ENCODE measurements around the gene GGA3. TPM values are rescaled to one million over a fixed set of nuclear protein-coding genes. Genes with fewer than 3 reads are reported as not detected.
A peak's percentile ranks its signal among the peaks of the same experiment; 100 is the strongest.

GGA3 gene
- total RNA-seq, 1 donor from 2014 or later, result 116 TPM

DNA sequence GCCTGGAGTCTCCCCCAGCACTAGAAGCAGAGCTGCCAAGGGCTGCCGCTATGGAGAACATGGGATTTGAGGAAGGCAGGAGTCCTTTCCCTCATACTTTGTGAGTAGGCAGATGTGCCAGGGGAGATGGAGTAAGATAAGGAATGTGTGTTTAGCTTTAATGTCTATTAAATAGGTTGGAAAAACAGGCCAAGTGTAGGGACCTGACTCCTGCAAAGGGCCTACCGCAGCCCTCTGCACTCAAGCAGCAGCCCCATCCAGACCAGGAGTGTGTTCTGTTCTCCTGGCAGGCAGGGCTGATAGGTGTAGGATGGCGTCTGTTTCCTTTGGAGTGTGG is 11.4 kb upstream of the GGA3 start:
- peak overlapping the region; percentile 82 for H3K4me3 Mint-ChIP-seq
- intact Hi-C loops (cut with micrococcal nuclease), result loop anchor here (5.0 kb wide), 2 partner anchors 36 to 244 kb away; partner anchors contain the start of genes CASKIN2 and TSEN54
- CTCF ChIA-PET, result no interaction called here

DNA sequence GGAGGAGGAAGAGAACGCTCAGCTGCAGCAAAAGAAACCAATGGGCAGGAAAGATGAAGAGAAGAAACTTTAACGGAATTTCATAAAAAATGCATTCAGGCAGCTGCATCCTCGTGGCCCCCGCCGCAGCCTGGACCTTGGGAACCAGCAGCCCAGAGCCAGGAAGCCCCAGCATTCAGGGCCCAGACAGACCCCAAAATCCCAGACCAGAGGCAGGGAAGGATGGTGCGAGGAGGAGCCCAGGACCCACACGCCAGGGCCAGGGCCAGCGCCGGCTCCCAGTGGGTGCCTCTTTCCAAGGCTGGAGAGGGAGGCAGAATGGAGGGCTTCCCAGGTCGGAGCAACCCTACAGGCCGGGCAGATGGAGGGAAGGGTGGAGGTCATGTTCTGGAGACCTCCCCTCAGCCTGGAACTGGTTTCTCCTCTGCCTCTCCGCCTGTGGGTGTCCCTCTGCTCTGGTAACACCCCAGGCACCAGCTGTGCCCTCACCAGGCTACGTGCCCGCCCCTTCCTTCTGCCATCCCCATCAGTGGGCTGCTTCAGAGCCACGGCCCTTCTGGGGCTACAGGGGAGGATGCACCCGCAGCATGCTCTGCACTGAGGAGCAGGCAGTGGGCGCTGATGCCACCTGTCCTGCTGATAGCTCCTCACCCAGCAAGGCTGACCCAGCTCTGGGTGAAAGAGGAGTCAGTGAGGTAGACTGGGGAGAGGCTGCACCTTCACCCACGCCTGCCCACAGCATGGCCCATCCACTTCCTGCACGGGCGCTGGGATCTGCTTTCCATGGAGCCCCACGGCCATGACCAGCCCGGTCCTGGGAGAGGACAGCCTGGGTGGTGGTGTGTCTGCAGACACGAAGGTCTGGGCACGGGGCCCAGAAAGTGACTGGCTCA is 10.8 kb upstream of the GGA3 start:
- intact Hi-C loops (cut with micrococcal nuclease), result loop anchor here (1.0 to 5.0 kb wide), 5 partner anchors 17 to 317 kb away; partner anchors contain the start of genes CASKIN2, SLC25A19 and TSEN54
- TF ChIP-seq, protein P1, sequence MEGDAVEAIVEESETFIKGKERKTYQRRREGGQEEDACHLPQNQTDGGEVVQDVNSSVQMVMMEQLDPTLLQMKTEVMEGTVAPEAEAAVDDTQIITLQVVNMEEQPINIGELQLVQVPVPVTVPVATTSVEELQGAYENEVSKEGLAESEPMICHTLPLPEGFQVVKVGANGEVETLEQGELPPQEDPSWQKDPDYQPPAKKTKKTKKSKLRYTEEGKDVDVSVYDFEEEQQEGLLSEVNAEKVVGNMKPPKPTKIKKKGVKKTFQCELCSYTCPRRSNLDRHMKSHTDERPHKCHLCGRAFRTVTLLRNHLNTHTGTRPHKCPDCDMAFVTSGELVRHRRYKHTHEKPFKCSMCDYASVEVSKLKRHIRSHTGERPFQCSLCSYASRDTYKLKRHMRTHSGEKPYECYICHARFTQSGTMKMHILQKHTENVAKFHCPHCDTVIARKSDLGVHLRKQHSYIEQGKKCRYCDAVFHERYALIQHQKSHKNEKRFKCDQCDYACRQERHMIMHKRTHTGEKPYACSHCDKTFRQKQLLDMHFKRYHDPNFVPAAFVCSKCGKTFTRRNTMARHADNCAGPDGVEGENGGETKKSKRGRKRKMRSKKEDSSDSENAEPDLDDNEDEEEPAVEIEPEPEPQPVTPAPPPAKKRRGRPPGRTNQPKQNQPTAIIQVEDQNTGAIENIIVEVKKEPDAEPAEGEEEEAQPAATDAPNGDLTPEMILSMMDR (IDR thresholded peaks at IDR 0.05), result no peak
- H3K36me3 Mint-ChIP-seq (ENCODE audit: low read depth), result peaks cover 38% of the 10 kb centered on the region
- H3K4me3 Mint-ChIP-seq, result peak overlapping the region; percentile 82
- DNase-seq, result no peak
- H3K27me3 Mint-ChIP-seq, result no peaks in the 10 kb centered on the region
- peaks cover 20% of the 10 kb centered on the region for H3K4me1 Mint-ChIP-seq
- ATAC-seq (ENCODE audit: low read depth), result no peak
- no peaks in the 10 kb centered on the region for H3K9me3 Mint-ChIP-seq
- CTCF ChIA-PET, result interaction anchor here (1.2 to 3.3 kb wide), 5 partner anchors 9 to 140 kb away, joined by 5 to 38 read pairs (median 18); partner anchors contain the start of gene SLC25A19
- H3K27ac Mint-ChIP-seq, result peak overlapping the region; percentile 76
- POLR2A ChIA-PET, result interaction anchor here (0.6 to 7.4 kb wide), 14 partner anchors 11 to 222 kb away, joined by 3 to 110 read pairs (median 15); partner anchors contain the start of genes GGA3, GRB2, JPT1 and MRPS7

More for the DNA sequence above, 11.4 kb upstream of the GGA3 start:
- DNase-seq (no peak), ATAC-seq (ENCODE audit: low read depth) (no peak)
- Mint-ChIP-seq H3K36me3 (ENCODE audit: low read depth) (peaks cover 41% of the 10 kb centered on the region), H3K27ac (no peak overlapping the region), H3K27me3 (no peaks in the 10 kb centered on the region), H3K4me1 (peaks cover 20% of the 10 kb centered on the region), H3K9me3 (no peaks in the 10 kb centered on the region)
- POLR2A ChIA-PET, result interaction anchor here (0.7 to 7.4 kb wide), 6 partner anchors 11 to 222 kb away, joined by 3 to 110 read pairs (median 30); partner anchors contain the start of genes GGA3, GRB2, MRPS7 and SLC25A19
- TF ChIP-seq, protein P1 (IDR thresholded peaks at IDR 0.05), result no peak

DNA sequence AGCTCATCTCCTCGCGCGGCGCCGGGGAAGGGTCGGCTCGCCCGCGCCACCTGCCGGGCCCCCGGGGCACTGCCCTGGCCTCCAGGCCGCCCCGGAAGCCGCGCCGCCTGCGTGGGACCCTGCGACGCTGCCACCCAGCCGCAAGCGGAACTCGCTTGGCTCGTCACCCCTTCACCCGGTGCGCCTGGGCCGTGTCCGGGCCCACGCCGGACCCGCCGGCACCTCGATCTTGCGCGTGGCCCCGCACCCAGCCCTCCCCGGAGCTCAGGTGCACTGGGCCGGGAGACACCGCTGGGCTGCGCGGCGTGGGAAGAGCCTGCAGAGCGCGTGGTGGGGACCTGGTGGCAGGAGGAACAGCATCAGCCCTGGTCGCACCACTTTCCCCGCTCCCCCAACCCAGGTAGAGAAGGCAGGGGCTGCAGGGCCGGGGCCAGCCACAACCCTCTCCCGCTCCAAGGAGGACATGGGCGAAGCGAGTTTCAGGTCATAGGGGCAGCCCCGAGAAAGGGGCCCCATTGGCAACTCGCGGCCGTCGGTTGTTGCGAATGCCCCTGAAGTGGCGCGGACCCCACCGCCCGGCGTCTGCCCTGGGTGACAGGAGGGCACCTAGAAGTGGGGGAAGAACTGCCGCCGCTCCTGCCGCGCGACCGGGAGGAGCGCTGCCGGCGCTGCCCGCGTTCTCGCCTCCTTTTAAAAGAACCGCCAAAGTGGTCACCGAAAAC is 10.0 kb upstream of the GGA3 start:
- POLR2A ChIA-PET, result interaction anchor here (0.6 to 7.4 kb wide), 33 partner anchors 8 to 509 kb away, joined by 3 to 110 read pairs (median 6); partner anchors contain the start of genes GGA3, GRB2, JPT1 and MRPS7
- peak; percentile 95 for DNase-seq
- H3K27ac Mint-ChIP-seq, result peak overlapping the region; percentile 76
- peak; percentile 91 for ATAC-seq (ENCODE audit: low read depth)
- H3K4me3 Mint-ChIP-seq, result peak overlapping the region; percentile 82
- TF ChIP-seq, protein P1 (IDR thresholded peaks at IDR 0.05), result no peak
- no peaks in the 10 kb centered on the region for H3K27me3 Mint-ChIP-seq
- no peaks in the 10 kb centered on the region for H3K9me3 Mint-ChIP-seq
- CTCF ChIA-PET, result interaction anchor here (0.6 to 3.3 kb wide), 31 partner anchors 9 to 482 kb away, joined by 3 to 38 read pairs (median 4); partner anchors contain the start of genes ARMC7, GGA3, MRPS7 and NUP85
- H3K36me3 Mint-ChIP-seq (ENCODE audit: low read depth), result peaks cover 42% of the 10 kb centered on the region
- intact Hi-C loops (cut with micrococcal nuclease), result loop anchor here (1.0 to 5.0 kb wide), 5 partner anchors 18 to 317 kb away; partner anchors contain the start of genes CASKIN2, SLC25A19 and TSEN54
- peaks cover 20% of the 10 kb centered on the region for H3K4me1 Mint-ChIP-seq

DNA sequence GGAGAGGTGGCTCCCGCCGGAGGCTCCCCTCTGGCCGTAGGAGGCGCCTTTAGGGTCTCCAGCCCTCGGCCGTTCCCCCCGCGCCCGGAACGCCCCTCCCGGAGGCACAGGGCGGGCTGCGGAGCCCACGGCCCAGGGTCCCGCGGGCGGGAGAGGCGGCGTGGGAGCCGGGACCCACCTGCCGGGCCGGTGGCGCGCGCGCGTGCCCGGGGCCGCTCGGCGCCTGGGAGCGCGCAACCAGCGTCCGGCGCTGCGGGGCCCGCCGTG is 9.5 kb upstream of the GGA3 start, which contains the start of gene MIF4GD:
Gene MIF4GD, minus strand, starts transcription at position 266 of the 267 bp plus-strand sequence. CDS start 1,036 bp downstream, outside the sequence.
- ATAC-seq (ENCODE audit: low read depth) (no peak), DNase-seq (no peak)
- Mint-ChIP-seq H3K27me3 (no peaks in the 10 kb centered on the region), H3K9me3 (no peaks in the 10 kb centered on the region), H3K27ac (peak within 1 kb of the TSS; percentile 79), H3K4me3 (peak within 1 kb of the TSS; percentile 86), H3K36me3 (ENCODE audit: low read depth) (peaks cover 45% of the 10 kb centered on the region), H3K4me1 (peaks cover 20% of the 10 kb centered on the region)
- intact Hi-C loops (cut with micrococcal nuclease), result loop anchor here (1.0 to 5.0 kb wide), 7 partner anchors 10 to 318 kb away; partner anchors contain the start of genes CASKIN2, GGA3, MRPS7 and SLC25A19
- ChIA-PET CTCF (interaction anchor here (0.6 to 3.3 kb wide), 31 partner anchors 9 to 482 kb away, joined by 3 to 38 read pairs (median 4); partner anchors contain the start of genes ARMC7, GGA3, MRPS7 and NUP85), POLR2A (interaction anchor here (0.6 to 7.4 kb wide), 35 partner anchors 9 to 509 kb away, joined by 3 to 110 read pairs (median 5); partner anchors contain the start of genes GGA3, GRB2, MRPS7 and NUP85)
- TF ChIP-seq, protein P1 (IDR thresholded peaks at IDR 0.05), result no peak

Data from activated B cell treated with CpG ODN at 0.5 μM for 24 hours (primary cell).